Neuronal stem cell (in vitro differentiated cells): ENCODE measurements around the gene CCDC149.

Experiments
- DNase-seq: peaks from one replicate; pipeline ENCODE4 v3.0.0-alpha.2; 2013; ENCODE audit warnings: low spot score
- H2AFZ ChIP-seq: one replicate; pipeline ENCODE4 v1.6.1; 2013; ENCODE audit warnings: mild to moderate bottlenecking, low read length, inconsistent platforms
- H2AK5ac ChIP-seq: 2 replicates; pipeline ENCODE4 v1.6.1; 2013; ENCODE audit warnings: low read depth, mild to moderate bottlenecking, inconsistent platforms, low read length, moderate library complexity, mixed read lengths
- H2BK120ac ChIP-seq: 2 replicates; pipeline ENCODE4 v1.6.1; 2013; ENCODE audit warnings: low read depth, mild to moderate bottlenecking, inconsistent platforms, low read length, moderate library complexity, mixed read lengths
- H2BK12ac ChIP-seq: one replicate; pipeline ENCODE4 v1.6.1; 2013; ENCODE audit warnings: low read length, inconsistent platforms
- H2BK15ac ChIP-seq: 2 replicates; pipeline ENCODE4 v1.6.1; 2013; ENCODE audit warnings: mild to moderate bottlenecking, low read length, inconsistent platforms, mixed read lengths
- H2BK5ac ChIP-seq: one replicate; pipeline ENCODE4 v1.6.1; 2013; ENCODE audit warnings: inconsistent platforms, mild to moderate bottlenecking, low read length, moderate library complexity
- H3K14ac ChIP-seq: one replicate; pipeline ENCODE4 v1.6.1; 2013; ENCODE audit warnings: low read length, inconsistent platforms
- H3K18ac ChIP-seq: 2 replicates; pipeline ENCODE4 v1.6.1; 2013; ENCODE audit warnings: low read length, inconsistent platforms
- H3K23ac ChIP-seq: 2 replicates; pipeline ENCODE4 v1.6.1; 2013; ENCODE audit warnings: low read depth, mild to moderate bottlenecking, mixed read lengths, low read length, inconsistent platforms; ENCODE audit not compliant: poor library complexity
- H3K27ac ChIP-seq: replicated peaks from 3 replicates; pipeline ENCODE4 v1.5.1; 2013; ENCODE audit warnings: low read length, inconsistent platforms
- H3K27me3 ChIP-seq, 3 experiments: 2 replicates each; pipeline ENCODE4 v1.6.1; 2013; ENCODE audit warnings: low read length in 3 of 3, mild to moderate bottlenecking in 2 of 3, inconsistent platforms in 1 of 3, low read depth in 1 of 3, mixed read lengths in 1 of 3, moderate library complexity in 1 of 3; ENCODE audit not compliant: control insufficient read depth in 3 of 3, insufficient read depth in 3 of 3
- H3K36me3 ChIP-seq, 2 donors: replicated peaks in 1 of 2; 2 replicates each; pipeline ENCODE4 v1.6.1; 2013; ENCODE audit warnings: low read length in 2 of 2; ENCODE audit not compliant: control insufficient read depth in 2 of 2, insufficient read depth in 2 of 2
- H3K4ac ChIP-seq: 2 replicates; pipeline ENCODE4 v1.6.1; 2013; ENCODE audit warnings: inconsistent platforms, mild to moderate bottlenecking, low read length, moderate library complexity
- H3K4me1 ChIP-seq, 2 donors: 1 replicate in 1 of 2; 2 replicates in 1 of 2; pipeline ENCODE4 v1.6.1; 2013; ENCODE audit warnings: low read length in 2 of 2, low read depth in 1 of 2; ENCODE audit not compliant: control insufficient read depth in 2 of 2, insufficient read depth in 1 of 2
- H3K4me2 ChIP-seq: one replicate; pipeline ENCODE4 v1.6.1; 2013; ENCODE audit warnings: mild to moderate bottlenecking, low read length, inconsistent platforms; ENCODE audit not compliant: insufficient read depth, poor library complexity, severe bottlenecking
- H3K4me3 ChIP-seq, 2 donors: 2 replicates each; pipeline ENCODE4 v1.5.1; 2013; ENCODE audit warnings: low read length in 2 of 2, mild to moderate bottlenecking in 2 of 2, inconsistent platforms in 1 of 2, moderate library complexity in 1 of 2
- H3K79me1 ChIP-seq: one replicate; pipeline ENCODE4 v1.6.1; 2013; ENCODE audit warnings: low read depth, mild to moderate bottlenecking, inconsistent platforms, low read length, moderate library complexity
- H3K9ac ChIP-seq: one replicate; pipeline ENCODE4 v1.6.1; 2013; ENCODE audit warnings: mild to moderate bottlenecking, low read depth, low read length, inconsistent platforms; ENCODE audit not compliant: poor library complexity
- H3K9me3 ChIP-seq, 2 donors: replicated peaks in 1 of 2; 2 replicates each; pipeline versions ENCODE3 to v1.6.1; 2013; ENCODE audit warnings: low read length in 2 of 2, mild to moderate bottlenecking in 2 of 2, inconsistent platforms in 1 of 2, low read depth in 1 of 2, mixed read lengths in 1 of 2, moderate library complexity in 1 of 2; ENCODE audit not compliant: control insufficient read depth in 2 of 2, insufficient read depth in 1 of 2
- H4K8ac ChIP-seq: one replicate; pipeline ENCODE4 v1.6.1; 2013; ENCODE audit warnings: low read depth, mild to moderate bottlenecking, inconsistent platforms, low read length, moderate library complexity
- H4K91ac ChIP-seq: one replicate; pipeline ENCODE4 v1.6.1; 2013; ENCODE audit warnings: low read length, low read depth, mild to moderate bottlenecking, inconsistent platforms; ENCODE audit not compliant: poor library complexity
- WGBS, 2 donors: extraction: QIAGEN DNeasy Blood & Tissue Kit; methylation state at CpG; one replicate each; pipeline ENCODE4 v1.1.7; 2013; ENCODE audit warnings: missing lambda C conversion rate in 2 of 2, mixed read lengths in 1 of 2; ENCODE audit not compliant: insufficient read length in 2 of 2, insufficient replicate concordance in 1 of 2; ENCODE audit errors: extremely low coverage in 2 of 2; 5-methylcytosine and 5-hydroxymethylcytosine counted together

The CCDC149 gene

DNA sequence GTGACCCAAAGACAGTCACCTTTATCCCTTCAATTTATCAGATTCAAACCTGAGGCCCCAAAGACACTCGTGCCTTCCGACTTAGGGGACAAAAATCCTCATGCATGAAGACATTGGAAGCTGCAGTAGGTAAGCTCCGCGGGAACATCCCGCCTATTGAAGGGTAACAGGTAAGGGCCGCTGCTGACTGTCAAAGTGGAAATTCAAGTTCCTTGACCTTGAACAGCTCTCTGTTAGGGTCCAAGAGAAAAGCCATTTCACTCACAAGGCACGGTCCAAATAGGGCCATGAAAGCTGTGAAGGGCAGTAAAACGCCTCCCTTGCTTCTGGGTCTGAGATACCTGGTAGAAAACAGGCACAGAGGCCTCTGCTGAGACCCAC is 34.2 kb downstream of the CCDC149 start:
- no CpG with 5 or more reads among the region's 8 CpGs for WGBS, 2 donors
- Histone ChIP-seq H3K27ac (no peak overlapping the region), H3K23ac (no peak overlapping the region), H2BK120ac (no peak overlapping the region), H2BK5ac (no peak overlapping the region), H2BK12ac (no peak overlapping the region), H3K79me1 (no peaks in the 10 kb centered on the region), H3K9ac (no peak overlapping the region), H3K27me3 (no peaks in the 10 kb centered on the region), H4K8ac (no peak overlapping the region), H3K4me1 (peaks cover 0 to 3% of the 10 kb centered on the region in 2 donors), H3K14ac (no peak overlapping the region), H3K4ac (no peak overlapping the region), H4K91ac (no peak overlapping the region), H3K4me2 (no peak overlapping the region), H3K36me3 (no peaks in the 10 kb centered on the region), H2AFZ (no peak overlapping the region), H3K9me3 (no peaks in the 10 kb centered on the region), H2BK15ac (no peak overlapping the region), H3K18ac (no peak overlapping the region), H2AK5ac (no peak overlapping the region), H3K4me3 (no peak overlapping the region)
- no peak for DNase-seq

DNA sequence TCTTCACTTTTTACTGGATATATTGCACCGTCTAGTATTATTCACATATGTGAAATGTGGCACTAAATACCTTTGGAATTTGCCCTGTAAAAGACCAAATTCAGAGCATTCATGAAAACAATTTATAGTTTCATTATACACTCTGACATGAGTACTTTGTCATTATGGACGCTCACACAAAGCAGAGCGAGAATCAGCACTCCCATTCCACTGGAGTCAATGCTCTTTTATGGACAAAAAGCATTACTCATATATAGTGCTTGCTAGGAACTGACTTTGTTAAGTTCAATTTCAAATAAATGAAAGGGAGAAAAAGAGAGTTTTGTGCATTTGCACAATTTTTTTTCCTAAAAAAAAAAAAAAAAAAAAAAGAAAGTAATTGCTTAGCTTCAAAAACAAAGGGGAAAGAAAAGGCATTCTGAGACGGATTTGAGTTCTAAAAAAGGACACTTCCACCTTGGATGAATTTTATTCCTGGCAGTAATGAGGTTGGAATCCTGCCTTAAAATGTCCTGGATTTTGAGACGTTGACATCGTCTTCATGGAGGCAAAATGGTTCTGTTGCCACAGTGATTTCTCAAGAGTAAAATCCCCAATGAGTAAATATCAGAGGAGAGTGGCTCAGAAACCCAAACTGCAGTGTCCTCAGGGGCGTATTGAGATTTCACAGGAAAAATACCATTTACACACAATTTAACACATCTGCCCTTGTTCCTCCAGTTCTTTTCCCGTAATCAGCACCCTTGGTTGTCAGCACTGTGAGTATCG is 34.8 kb downstream of the CCDC149 start:
- no peaks in the 10 kb centered on the region for H3K27me3 ChIP-seq
- H4K91ac ChIP-seq = no peak overlapping the region
- no peak overlapping the region for H3K23ac ChIP-seq
- no peaks in the 10 kb centered on the region for H3K79me1 ChIP-seq
- no peak overlapping the region for H2BK120ac ChIP-seq
- H3K36me3 ChIP-seq = no peaks in the 10 kb centered on the region
- H3K4me2 ChIP-seq = no peak overlapping the region
- no peak overlapping the region for H3K4me3 ChIP-seq
- no peak overlapping the region for H2BK5ac ChIP-seq
- H3K14ac ChIP-seq = no peak overlapping the region
- no peak for DNase-seq
- WGBS, 2 donors = no CpG with 5 or more reads among the region's 9 CpGs
- no peak overlapping the region for H2BK15ac ChIP-seq
- H2AFZ ChIP-seq = no peak overlapping the region
- no peak overlapping the region for H3K18ac ChIP-seq
- no peak overlapping the region for H2AK5ac ChIP-seq
- peaks cover 0 to 2% of the 10 kb centered on the region in 2 donors for H3K4me1 ChIP-seq
- no peaks in the 10 kb centered on the region for H3K9me3 ChIP-seq
- no peak overlapping the region for H3K4ac ChIP-seq
- H2BK12ac ChIP-seq = no peak overlapping the region
- no peak overlapping the region for H4K8ac ChIP-seq
- no peak overlapping the region for H3K9ac ChIP-seq
- H3K27ac ChIP-seq = no peak overlapping the region

DNA sequence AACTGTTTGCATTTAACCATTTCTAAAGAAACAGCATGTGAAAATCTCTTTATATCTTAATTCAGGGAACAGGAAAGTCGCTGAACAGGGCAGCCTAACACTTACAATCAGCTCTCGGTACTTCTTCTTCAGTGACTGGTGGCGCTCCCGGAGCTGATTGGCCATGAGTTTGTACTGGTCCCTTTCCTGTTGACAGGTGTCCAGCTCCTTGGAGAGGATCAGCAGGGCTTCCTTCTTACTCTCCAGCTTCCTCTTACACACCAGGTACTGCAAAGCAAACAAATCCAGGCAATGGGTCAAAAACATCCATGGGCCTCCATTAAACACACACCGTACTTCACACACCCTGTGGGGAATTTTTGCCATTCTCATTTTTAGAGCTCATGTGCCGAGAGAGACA is 36.4 kb downstream of the CCDC149 start:
- no peak overlapping the region for H3K14ac ChIP-seq
- no peak overlapping the region for H3K4me3 ChIP-seq
- no peak overlapping the region for H3K27ac ChIP-seq
- H3K9ac ChIP-seq = no peak overlapping the region
- no peak overlapping the region for H2BK12ac ChIP-seq
- H3K18ac ChIP-seq = no peak overlapping the region
- no peaks in the 10 kb centered on the region for H3K79me1 ChIP-seq
- no peak for DNase-seq
- no peak overlapping the region for H4K8ac ChIP-seq
- H3K36me3 ChIP-seq = peaks cover 0 to 2% of the 10 kb centered on the region in 2 donors
- H3K4me1 ChIP-seq = no peaks in the 10 kb centered on the region
- no peak overlapping the region for H4K91ac ChIP-seq
- H2BK120ac ChIP-seq = no peak overlapping the region
- no peak overlapping the region for H3K23ac ChIP-seq
- no peaks in the 10 kb centered on the region for H3K9me3 ChIP-seq
- no peak overlapping the region for H2BK5ac ChIP-seq
- no peak overlapping the region for H2AFZ ChIP-seq
- no peak overlapping the region for H2AK5ac ChIP-seq
- H3K27me3 ChIP-seq = no peaks in the 10 kb centered on the region
- no CpG with 5 or more reads among the region's 6 CpGs for WGBS, 2 donors
- no peak overlapping the region for H3K4me2 ChIP-seq
- no peak overlapping the region for H3K4ac ChIP-seq
- H2BK15ac ChIP-seq = no peak overlapping the region

DNA sequence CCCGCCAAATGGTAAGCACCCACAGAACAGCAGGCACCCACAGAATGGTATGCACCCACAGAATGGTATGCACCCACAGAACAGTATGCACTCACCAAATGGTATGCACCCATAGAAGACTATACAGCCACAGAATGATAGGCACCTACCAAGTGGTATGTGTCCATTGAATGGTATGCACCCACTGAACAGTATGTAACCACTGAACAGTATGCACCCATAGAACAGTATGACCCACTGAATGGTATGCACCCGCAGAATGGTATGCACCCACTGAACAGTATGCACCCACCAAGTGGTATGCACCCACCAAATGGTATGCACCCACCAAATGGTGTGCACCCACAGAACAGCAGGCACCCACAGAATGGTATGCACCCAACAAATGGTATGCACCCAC is 40.1 kb downstream of the CCDC149 start:
- Histone ChIP-seq H3K36me3 (peaks cover 0 to 2% of the 10 kb centered on the region in 2 donors), H2BK120ac (no peak overlapping the region), H2BK12ac (no peak overlapping the region), H4K91ac (peak overlapping the region; percentile 45), H2AFZ (no peak overlapping the region), H3K27me3 (no peaks in the 10 kb centered on the region), H3K4me2 (no peak overlapping the region), H3K9ac (no peak overlapping the region), H3K9me3 (no peaks in the 10 kb centered on the region), H2BK5ac (no peak overlapping the region), H3K4me1 (peaks cover 0 to 2% of the 10 kb centered on the region in 2 donors), H2BK15ac (no peak overlapping the region), H3K4me3 (peak overlapping the region in 1 of 2 donors; percentile 19), H4K8ac (no peak overlapping the region), H2AK5ac (no peak overlapping the region), H3K27ac (no peak overlapping the region), H3K23ac (no peak overlapping the region), H3K14ac (no peak overlapping the region), H3K18ac (no peak overlapping the region), H3K79me1 (no peaks in the 10 kb centered on the region), H3K4ac (no peak overlapping the region)
- no peak for DNase-seq
- WGBS, 2 donors = no CpG with 5 or more reads among the region's 2 CpGs
